ENCODE results near the gene LSM14A. TPM values are rescaled to one million over a fixed set of nuclear protein-coding genes. Genes with fewer than 3 reads are reported as not detected.

Gene LSM14A
- total RNA-seq, 1 experiment from 2014 or later: 201 TPM

Other genes starting within 250 kb of the LSM14A start
- 13.9 and 14.2 TPM in 2 replicates for gene GARRE1, start 82.0 kb downstream of the LSM14A start, total RNA-seq (2014; rRNA removed; shearing (Covaris generic))
- gene GPI, start 192.7 kb downstream of the LSM14A start, total RNA-seq (2014; rRNA removed; shearing (Covaris generic)): 401 and 403 TPM in 2 replicates
- 83.2 and 89.6 TPM in 2 replicates for gene PDCD2L, start 231.9 kb downstream of the LSM14A start, total RNA-seq (2014; rRNA removed; shearing (Covaris generic))

All from HT-29 (cell line).